Fibroblast of villous mesenchyme (primary cell): ENCODE results near the gene CENPL. TPM values are rescaled to one million over a fixed set of nuclear protein-coding genes. Genes with fewer than 3 reads are reported as not detected.
"Not testable (repeated sequence)": the region's sequence is repeated elsewhere in the genome, so short reads cannot be mapped to it uniquely, and the experiment has no call there.

Source experiments
- DNase-seq: peaks from one replicate; pipeline ENCODE4 v3.0.0-alpha.2; 2010; ENCODE audit warnings: low read depth
- H3K4me3 ChIP-seq: 2 replicates; pipeline ENCODE4 v1.5.1; 2011; ENCODE audit warnings: low read depth, mild to moderate bottlenecking, low read length
- total RNA-seq: library from RNA; depleted of rRNA; stranded (reverse); fragments of >200 nt; gene quantifications from 2 replicates; pipeline ENCODE4 v1.2.3, GENCODE V29; 2012
- TF ChIP-seq, protein P1 (sequence below): IDR thresholded peaks from 2 replicates; pipeline ENCODE4 v1.5.1; 2012; ENCODE audit warnings: low read depth, mild to moderate bottlenecking, low read length; ENCODE audit not compliant: insufficient read depth

The CENPL gene
- total RNA-seq, 1 donor: 26.3 TPM

DNA sequence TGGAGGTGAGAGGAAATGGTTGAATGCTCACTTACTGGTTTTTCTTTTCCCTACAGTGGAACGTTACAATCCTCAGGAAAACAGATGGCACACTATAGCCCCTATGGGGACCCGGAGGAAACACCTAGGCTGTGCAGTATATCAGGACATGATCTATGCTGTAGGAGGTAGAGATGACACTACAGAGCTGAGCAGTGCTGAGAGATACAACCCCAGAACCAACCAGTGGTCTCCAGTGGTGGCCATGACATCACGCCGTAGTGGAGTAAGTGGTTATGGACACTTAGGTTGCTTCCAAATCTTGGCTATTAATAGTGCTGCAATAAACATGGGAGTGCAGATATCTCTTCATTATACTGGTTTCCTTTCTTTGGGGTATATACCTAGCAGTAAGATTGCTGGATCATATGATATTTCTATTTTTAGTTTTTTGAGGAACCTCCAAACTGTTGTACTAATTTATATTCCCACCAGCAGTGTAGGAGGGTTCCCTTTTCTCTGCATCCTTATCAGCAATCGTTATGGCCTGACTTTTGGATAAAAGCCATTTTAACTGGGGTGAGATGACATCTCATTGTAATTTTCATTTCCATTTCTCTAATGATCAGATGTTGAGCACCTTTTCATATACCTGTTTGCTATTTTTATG, 49.0 kb downstream of the CENPL start:
- no peak for DNase-seq
- H3K4me3 ChIP-seq: no peak overlapping the region
- TF ChIP-seq, protein P1, sequence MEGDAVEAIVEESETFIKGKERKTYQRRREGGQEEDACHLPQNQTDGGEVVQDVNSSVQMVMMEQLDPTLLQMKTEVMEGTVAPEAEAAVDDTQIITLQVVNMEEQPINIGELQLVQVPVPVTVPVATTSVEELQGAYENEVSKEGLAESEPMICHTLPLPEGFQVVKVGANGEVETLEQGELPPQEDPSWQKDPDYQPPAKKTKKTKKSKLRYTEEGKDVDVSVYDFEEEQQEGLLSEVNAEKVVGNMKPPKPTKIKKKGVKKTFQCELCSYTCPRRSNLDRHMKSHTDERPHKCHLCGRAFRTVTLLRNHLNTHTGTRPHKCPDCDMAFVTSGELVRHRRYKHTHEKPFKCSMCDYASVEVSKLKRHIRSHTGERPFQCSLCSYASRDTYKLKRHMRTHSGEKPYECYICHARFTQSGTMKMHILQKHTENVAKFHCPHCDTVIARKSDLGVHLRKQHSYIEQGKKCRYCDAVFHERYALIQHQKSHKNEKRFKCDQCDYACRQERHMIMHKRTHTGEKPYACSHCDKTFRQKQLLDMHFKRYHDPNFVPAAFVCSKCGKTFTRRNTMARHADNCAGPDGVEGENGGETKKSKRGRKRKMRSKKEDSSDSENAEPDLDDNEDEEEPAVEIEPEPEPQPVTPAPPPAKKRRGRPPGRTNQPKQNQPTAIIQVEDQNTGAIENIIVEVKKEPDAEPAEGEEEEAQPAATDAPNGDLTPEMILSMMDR: no peak

DNA sequence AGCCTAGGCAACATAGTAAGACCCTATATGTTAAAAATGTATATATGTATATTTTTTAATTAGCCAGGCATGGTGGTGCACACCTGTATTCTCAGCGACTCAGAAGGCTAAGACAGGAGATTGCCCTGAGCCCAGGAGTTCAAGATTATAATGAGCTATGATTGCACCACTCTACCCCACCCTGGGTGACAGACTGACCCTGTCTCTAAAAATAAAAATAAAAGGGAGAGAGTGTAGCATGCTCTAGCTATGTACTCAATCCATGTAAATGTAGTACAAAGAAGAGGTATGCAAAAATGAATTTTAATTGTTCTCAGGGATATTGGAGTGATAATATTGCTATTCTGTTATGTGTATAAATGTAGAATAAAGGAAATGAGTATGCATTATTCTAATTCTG, 53.1 kb downstream of the CENPL start:
- DNase-seq: no peak
- TF ChIP-seq, protein P1: no peak

DNA sequence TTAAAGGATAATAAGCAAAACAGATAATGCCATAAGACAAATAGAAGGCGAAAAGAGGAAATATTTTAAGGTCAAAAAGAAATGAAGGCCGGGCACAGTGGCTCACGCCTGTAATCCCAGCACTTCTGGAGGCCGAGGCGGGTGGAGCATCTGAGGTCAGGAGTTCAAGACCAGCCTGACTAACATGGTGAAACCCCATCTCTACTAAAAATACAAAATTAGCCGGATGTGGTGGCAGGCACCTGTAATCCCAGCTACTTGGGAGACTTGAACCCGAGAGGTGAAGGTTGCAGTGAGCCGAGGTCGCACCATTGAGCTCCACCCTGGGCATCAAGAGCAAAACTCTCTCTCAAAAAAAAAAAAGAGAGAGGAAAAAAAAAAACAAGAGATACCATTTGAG, 54.4 kb downstream of the CENPL start:
- not testable (repeated sequence) for DNase-seq, H3K4me3 ChIP-seq

More for the DNA sequence above, 53.1 kb downstream of the CENPL start:
- H3K4me3 ChIP-seq: no peak overlapping the region

DNA sequence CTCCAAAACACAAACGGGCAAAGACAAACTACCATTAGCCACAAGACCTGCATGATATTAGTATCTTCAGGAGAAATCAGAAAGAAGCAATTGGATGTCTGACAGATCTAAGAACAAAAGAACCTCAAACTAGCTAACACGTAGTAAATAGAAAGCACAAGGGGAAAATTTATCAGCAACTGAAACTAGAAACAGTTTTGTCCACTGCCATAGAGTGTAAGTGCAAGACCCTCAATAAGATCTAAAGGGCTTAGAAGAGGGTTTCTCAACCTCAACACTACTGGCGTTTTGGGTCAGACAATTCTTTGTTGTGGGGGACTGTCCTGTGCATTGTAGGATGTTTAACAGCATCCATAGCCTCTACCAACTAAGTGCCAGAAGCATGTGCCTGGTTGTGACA, 55.9 kb downstream of the CENPL start:
- TF ChIP-seq, protein P1: no peak
- DNase-seq: no peak
- no peak overlapping the region for H3K4me3 ChIP-seq

DNA sequence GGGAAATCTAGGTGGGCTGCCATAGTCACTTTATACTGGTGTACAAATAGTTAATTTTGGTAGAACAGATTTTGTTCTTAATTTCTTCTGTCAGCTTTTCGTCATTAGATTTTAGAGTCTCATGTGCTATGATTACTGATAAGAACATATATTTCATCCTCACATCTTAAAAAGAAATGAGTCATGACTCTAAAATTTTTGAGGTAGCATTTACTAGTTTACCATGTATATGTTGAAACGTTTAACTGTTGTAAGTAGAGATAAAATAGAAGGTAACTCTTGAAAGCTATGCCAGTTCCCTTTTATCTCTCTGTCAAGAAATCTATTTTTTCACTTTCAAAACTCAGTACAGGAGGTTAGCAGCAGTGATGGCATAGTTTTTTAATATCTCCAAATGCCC, 56.5 kb downstream of the CENPL start:
- H3K4me3 ChIP-seq: no peak overlapping the region
- TF ChIP-seq, protein P1: no peak

DNA sequence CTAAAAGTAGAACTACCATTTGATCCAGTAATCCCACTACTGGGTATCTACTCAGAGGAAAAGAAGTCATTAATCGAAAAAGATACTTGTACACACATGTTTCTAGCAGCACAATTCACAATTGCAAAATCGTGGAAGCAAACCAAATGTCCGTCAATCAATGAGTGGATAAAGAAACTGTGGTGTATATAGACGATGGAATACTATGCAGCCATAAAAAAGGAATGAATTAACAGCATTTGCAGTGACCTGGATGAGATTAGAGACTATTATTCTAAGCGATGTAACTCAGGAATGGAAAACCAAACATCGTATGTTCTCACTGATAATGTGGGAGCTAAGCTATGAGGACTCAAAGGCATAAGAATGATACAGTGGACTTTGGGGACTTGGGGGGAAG, 60.4 kb downstream of the CENPL start:
- not testable (repeated sequence) for H3K4me3 ChIP-seq, DNase-seq

More for the DNA sequence above, 56.5 kb downstream of the CENPL start:
- peak; percentile 44 for DNase-seq

DNA sequence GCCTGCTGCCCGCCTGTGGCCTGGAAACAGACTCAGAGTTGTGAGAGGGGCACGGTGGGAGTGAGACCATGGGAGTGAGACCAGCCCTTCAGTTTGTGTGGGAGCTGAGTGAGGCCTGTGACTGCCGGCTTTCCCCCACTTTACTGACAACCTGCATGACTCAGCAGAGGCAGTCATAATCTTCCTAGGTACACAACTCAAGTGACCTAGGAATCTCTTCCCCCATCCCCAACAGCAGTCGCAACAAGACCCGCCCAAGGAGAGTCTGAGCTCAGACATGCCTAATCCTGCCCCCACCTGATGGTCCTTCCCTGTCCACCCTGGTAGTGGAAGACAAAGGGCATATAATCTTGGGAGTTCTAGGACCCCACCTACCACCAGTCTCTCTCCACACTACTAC, 65.7 kb downstream of the CENPL start:
- TF ChIP-seq, protein P1: no peak
- no peak for DNase-seq
- H3K4me3 ChIP-seq: no peak overlapping the region

DNA sequence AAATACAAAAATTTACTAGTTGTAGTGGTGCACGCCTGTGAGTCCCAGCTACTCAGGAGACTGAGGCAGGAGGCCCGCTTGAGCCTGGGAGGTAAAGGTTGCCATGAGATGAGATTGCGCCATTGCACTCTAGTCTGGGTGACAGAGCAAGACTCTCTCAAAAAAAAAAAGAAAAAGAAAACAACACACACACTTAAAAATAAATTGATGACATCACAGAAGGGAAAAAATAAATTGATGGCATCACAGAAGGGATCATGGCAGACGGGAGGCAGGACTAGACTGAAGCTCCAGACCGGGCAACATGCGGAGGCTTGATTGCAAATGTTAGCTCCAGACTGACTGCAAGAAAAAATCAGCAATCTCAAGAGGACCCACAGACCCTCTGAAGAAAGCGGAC, 66.6 kb downstream of the CENPL start:
- DNase-seq: no peak
- TF ChIP-seq, protein P1: no peak

More for the DNA sequence above, 66.6 kb downstream of the CENPL start:
- no peak overlapping the region for H3K4me3 ChIP-seq
